WERI-Rb-1 (cell line): ENCODE data around the gene DPP10.
A peak's percentile ranks its signal among the peaks of the same experiment; 100 is the strongest.

Experiments
- DNase-seq: peaks from one replicate; pipeline ENCODE4 v3.0.0-alpha.2; 2020
- H3K27ac ChIP-seq: fragments of 250-450 bp; sonication (Bioruptor Pico); 2 replicates; pipeline ENCODE4 v1.5.1; 2020; ENCODE audit warnings: mild to moderate bottlenecking, moderate library complexity
- H3K27me3 ChIP-seq: fragments of 250-450 bp; sonication (Bioruptor Pico); 2 replicates; pipeline ENCODE4 v1.5.1; 2021; ENCODE audit warnings: mild to moderate bottlenecking, low read depth, moderate library complexity; ENCODE audit not compliant: insufficient read depth, severe bottlenecking
- H3K36me3 ChIP-seq: fragments of 250-450 bp; sonication (Bioruptor Pico); 2 replicates; pipeline ENCODE4 v1.5.1; 2020; ENCODE audit warnings: mild to moderate bottlenecking, moderate library complexity
- H3K4me3 ChIP-seq: 2 replicates; pipeline ENCODE4 v1.5.1; 2011; ENCODE audit warnings: low read depth, mild to moderate bottlenecking, control low read depth, low read length
- H3K9me3 ChIP-seq: fragments of 250-450 bp; sonication (Bioruptor Pico); 2 replicates; pipeline ENCODE4 v1.5.1; 2021; ENCODE audit warnings: mild to moderate bottlenecking, moderate library complexity; ENCODE audit not compliant: severe bottlenecking
- CTCF ChIP-seq: IDR thresholded peaks from 2 replicates; pipeline ENCODE4 v1.5.1; 2011; ENCODE audit warnings: low read depth, mild to moderate bottlenecking, control low read depth, inconsistent platforms, low read length

The DPP10 gene

GRCh38 chr2:115505331-115505730 lies 1062.9 kb downstream of the DPP10 start:
- H3K36me3 ChIP-seq: peaks cover 31% of the 10 kb centered on the region
- H3K4me3 ChIP-seq: no peak overlapping the region
- H3K27me3 ChIP-seq: no peaks in the 10 kb centered on the region
- DNase-seq: no peak
- H3K9me3 ChIP-seq: no peaks in the 10 kb centered on the region
- TF ChIP-seq CTCF: no peak
- H3K27ac ChIP-seq: no peak overlapping the region

- no peak overlapping the region for H3K4me3 ChIP-seq
- no peak overlapping the region for H3K27ac ChIP-seq
- no peaks in the 10 kb centered on the region for H3K27me3 ChIP-seq
- no peak for DNase-seq
- peaks cover 2% of the 10 kb centered on the region for H3K36me3 ChIP-seq
- no peaks in the 10 kb centered on the region for H3K9me3 ChIP-seq
- no peak for TF ChIP-seq CTCF
These were observed 1078.3 kb downstream of the DPP10 start for GRCh38 chr2:115520727-115521126.

GRCh38 chr2:115524452-115524851 lies 1082.0 kb downstream of the DPP10 start:
- Histone ChIP-seq H3K27ac (peak overlapping the region; percentile 62), H3K27me3 (no peaks in the 10 kb centered on the region), H3K36me3 (peaks cover 17% of the 10 kb centered on the region), H3K9me3 (no peaks in the 10 kb centered on the region), H3K4me3 (no peak overlapping the region)
- TF ChIP-seq CTCF: no peak
- DNase-seq: peak; percentile 25

- Histone ChIP-seq H3K36me3 (peaks cover 30% of the 10 kb centered on the region), H3K9me3 (no peaks in the 10 kb centered on the region), H3K4me3 (no peak overlapping the region), H3K27me3 (no peaks in the 10 kb centered on the region), H3K27ac (no peak overlapping the region)
- TF ChIP-seq CTCF: no peak
- no peak for DNase-seq
These were observed 1087.2 kb downstream of the DPP10 start for GRCh38 chr2:115529627-115530026.

- H3K4me3 ChIP-seq: no peak overlapping the region
These were observed 1090.6 kb downstream of the DPP10 start for GRCh38 chr2:115533081-115533480.

More at GRCh38 chr2:115533081-115533480, 1090.6 kb downstream of the DPP10 start:
- Histone ChIP-seq H3K9me3 (no peaks in the 10 kb centered on the region), H3K27me3 (no peaks in the 10 kb centered on the region), H3K36me3 (peaks cover 12% of the 10 kb centered on the region), H3K27ac (no peak overlapping the region)
- no peak for DNase-seq
- TF ChIP-seq CTCF: no peak
